Right lobe of liver (tissue), 4 donors: ENCODE results near the gene TRMT10B.

Experiments used
- POLR2A ChIP-seq: fragments of 450-650 bp; IDR thresholded peaks from one replicate; pipeline ENCODE4 v1.6.1; 2017; ENCODE audit warnings: antibody characterized with exemption, mild to moderate bottlenecking
- TF ChIP-seq, protein P1 (sequence below), 4 donors: fragments of 200-600 bp in 3 of 4; fragments of 450-650 bp in 1 of 4; IDR thresholded peaks; one replicate each; pipeline versions ENCODE4 v1.5.1 to v1.8.0; 2016 to 2022; ENCODE audit warnings: antibody characterized with exemption in 4 of 4, mild to moderate bottlenecking in 2 of 4
- donor health status: DM: no; HTN: no; CAD: no.
- donor health status: DM: no; HTN: no; CAD: no.
- donor health status: DM: no; HTN: yes; CAD: no.

- TF ChIP-seq, protein P1, sequence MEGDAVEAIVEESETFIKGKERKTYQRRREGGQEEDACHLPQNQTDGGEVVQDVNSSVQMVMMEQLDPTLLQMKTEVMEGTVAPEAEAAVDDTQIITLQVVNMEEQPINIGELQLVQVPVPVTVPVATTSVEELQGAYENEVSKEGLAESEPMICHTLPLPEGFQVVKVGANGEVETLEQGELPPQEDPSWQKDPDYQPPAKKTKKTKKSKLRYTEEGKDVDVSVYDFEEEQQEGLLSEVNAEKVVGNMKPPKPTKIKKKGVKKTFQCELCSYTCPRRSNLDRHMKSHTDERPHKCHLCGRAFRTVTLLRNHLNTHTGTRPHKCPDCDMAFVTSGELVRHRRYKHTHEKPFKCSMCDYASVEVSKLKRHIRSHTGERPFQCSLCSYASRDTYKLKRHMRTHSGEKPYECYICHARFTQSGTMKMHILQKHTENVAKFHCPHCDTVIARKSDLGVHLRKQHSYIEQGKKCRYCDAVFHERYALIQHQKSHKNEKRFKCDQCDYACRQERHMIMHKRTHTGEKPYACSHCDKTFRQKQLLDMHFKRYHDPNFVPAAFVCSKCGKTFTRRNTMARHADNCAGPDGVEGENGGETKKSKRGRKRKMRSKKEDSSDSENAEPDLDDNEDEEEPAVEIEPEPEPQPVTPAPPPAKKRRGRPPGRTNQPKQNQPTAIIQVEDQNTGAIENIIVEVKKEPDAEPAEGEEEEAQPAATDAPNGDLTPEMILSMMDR (IDR thresholded peaks at IDR 0.05) = no peak
- no peak for TF ChIP-seq POLR2A
Measured at GRCh38 chr9:37827483-37828165, 74.0 kb downstream of the TRMT10B start.
